HG02885 (cell line): ENCODE data around the gene MAPK1.
"Not testable (repeated sequence)": the region's sequence is repeated elsewhere in the genome, so short reads cannot be mapped to it uniquely, and the experiment has no call there.

Experiments used
- ATAC-seq: cut with Tn5 transposase; IDR thresholded peaks from one replicate; pipeline ENCODE4 v1.9.1; 2021; ENCODE audit warnings: mild to moderate bottlenecking; ENCODE audit not compliant: unreplicated experiment, poor library complexity

The MAPK1 gene

DNA sequence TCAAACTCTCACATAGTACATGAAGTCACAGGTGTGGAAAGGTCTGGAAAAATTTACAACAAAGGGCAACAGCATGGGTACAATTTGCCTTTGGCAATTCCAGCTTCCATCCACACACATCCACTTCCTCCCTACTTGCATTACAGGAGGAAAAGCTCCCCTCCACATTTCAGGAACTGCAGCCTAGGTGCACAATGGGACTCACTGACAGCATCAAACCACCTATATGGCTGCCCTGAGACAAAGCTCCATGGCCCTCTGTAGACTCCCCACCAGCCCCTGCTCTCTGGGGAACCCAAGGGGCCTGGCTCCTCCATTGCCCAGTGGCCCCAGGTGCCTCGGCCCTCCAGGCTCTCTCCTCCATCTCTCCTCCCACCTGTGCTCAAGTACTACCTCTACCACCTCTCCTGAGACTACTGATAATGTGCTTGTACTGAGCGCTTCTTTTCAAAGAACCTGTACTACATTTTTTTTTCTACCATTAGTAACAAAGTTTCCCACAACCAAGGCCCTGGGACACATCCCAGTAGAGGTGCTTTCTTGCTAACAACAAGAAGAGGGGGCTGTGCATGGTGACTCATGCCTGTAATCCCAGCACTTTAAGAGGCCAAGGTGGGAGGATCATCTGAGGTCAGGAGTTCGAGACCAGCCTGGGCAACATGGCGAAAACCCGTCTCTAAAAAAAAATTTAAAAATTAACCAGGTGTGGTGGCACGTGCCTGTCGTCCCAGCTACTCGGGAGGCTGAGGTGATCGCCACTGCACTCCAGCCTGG is 136.7 kb downstream of the MAPK1 start:
- no peak for ATAC-seq

DNA sequence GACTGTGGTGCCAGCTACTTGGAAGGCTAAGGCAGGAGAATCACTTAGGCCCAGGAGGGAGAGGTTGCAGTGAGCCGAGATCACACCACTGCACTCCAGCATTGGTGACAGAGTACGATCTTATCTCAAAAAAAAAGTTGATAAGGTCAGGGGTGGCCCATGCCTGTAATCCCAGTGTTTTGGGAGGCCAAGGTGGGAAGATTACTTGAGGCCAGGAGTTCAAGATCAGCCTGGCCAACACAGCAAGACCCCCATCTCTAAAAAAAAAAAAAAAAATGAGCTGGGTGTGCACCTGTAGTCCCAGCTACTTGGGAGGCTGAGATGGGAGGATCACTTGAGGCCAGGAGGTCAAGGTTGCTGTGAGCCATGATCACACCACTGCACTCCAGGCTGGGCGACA is 138.3 kb downstream of the MAPK1 start:
- ATAC-seq: not testable (repeated sequence)

GRCh38 chr22:21728270-21728669 is 139.2 kb downstream of the MAPK1 start:
- no peak for ATAC-seq

- no peak for ATAC-seq
These were observed 139.7 kb downstream of the MAPK1 start for GRCh38 chr22:21727768-21728167.

- ATAC-seq: no peak
These were observed 140.3 kb downstream of the MAPK1 start for GRCh38 chr22:21727159-21727558.

DNA sequence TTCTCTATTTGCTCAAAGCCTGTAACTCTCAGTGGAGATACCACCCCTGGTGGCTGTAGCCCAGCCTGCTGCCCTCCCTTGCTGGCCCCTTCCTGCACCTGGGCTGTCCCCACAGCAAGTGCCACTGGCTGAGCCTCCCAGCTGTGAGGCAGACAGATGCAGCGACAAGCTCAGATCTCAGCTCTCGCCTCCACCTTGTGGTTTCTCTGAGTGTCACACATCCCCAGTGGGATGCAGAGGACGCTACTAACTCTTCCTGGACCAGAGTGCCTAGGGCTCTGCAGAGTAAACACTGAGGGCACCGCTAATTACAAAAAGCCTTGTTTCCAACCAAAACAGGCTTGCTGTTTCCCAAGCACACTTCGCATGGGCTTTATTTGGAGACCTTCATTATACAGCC is 140.8 kb downstream of the MAPK1 start:
- ATAC-seq: no peak

GRCh38 chr22:21725956-21726649 is 141.3 kb downstream of the MAPK1 start:
- no peak for ATAC-seq

DNA sequence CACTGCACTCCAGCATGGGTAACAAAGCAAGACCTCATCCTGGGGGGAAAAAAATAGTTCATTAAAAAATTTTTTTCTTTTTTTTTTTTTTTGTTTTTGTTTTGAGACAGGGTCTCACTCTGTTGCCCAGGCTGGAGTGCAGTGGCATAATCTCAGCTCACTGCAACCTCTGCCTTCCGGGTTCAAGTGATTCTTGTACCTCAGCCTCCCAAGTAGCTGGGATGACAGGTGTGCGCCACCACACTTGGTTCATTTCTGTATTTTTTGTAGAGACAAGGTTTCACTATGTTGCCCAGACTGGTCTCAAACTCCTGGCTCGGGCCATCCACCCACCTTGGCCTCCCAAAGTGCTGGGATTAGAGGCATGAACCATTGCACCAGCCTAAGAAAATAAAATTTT is 142.9 kb downstream of the MAPK1 start:
- ATAC-seq: not testable (repeated sequence)

- ATAC-seq: not testable (repeated sequence)
These were observed 146.1 kb downstream of the MAPK1 start for GRCh38 chr22:21721195-21721852.

DNA sequence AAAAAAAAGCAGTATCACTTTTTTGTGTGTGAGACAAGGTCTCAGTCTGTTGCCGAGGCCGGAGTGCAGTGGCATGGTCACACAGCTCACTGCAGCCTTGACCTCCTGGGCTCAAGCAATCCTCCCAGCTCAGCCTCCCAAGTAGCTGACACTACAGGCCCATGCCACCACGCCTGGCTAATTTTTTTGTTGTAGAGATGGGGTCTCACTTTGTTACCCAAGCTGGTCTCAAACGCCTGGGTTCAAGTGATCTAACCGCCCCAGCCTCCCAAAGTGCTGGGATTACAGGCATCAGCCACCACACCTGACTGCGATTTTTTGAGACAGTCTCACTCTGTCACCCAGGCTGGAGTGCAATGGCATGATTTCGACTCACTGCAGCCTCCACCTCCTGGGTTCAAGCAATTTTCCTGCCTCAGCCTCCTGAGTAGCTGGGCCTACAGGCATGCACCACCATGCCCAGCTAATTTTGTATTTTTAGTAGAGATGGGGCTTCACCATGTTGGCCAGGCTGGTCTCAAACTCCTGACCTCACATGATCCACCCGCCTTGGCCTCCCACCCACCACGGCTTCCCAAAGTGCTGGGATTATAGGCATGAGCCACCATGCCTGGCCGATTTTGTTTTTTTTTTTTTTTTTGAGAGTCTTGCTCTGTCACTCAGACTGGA is 147.1 kb downstream of the MAPK1 start:
- not testable (repeated sequence) for ATAC-seq

DNA sequence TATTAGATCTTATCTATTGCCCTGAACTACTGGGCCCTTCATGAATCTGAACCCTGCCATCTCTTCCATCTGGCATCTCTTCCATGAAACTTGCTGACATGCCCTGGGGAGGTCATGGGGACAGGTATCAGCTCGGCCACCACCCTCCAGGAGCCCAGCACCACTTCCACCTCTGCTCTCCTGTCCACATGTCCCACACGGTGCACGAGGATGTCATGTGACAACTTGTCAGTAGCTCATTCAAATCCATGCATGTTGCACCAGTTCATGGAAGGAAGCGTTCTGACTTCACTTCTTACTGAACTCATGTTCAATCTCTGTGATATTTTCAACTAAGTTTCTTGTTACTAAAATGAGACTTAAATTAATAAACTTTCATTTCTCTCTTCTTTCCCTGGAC is 148.4 kb downstream of the MAPK1 start:
- ATAC-seq: no peak

- ATAC-seq: no peak
These were observed 148.9 kb downstream of the MAPK1 start for GRCh38 chr22:21718499-21718898.

- not testable (repeated sequence) for ATAC-seq
These were observed 150.9 kb downstream of the MAPK1 start for GRCh38 chr22:21716395-21717122.

- ATAC-seq: no peak
These were observed 152.7 kb downstream of the MAPK1 start for GRCh38 chr22:21714786-21715185.

DNA sequence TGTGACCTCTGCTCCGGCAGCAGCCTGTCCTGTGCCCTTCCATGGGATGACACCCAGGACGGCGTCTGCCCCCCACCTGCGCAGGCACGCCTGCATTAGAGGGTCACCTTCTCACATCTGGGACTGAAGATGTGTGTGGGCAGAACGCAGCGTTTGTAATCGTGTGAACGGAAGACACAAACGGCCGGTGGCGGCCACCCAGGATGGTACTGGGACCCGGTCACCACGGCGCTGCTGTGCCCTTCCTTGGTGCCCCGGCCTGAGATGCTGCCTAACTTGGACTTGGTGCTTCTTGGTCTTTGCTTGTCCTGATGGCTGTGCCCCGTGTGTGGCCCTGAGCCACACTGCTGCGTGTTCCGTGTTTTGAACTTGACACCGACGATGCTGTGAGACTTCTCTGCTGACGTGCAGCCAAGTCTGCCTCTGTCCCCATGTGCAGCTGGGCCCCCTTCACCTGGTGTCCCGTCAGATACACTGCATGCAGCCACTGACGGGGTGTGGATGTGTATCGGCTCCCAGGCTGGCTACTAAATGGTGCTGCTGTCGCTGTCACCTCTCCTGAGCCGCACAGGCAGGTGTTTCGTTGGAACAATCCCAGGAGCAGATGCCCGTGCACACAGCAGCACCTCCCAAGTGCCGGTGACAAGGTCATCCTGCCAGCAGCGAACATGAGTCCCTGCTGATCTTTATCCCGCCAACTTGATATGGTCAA is 153.2 kb downstream of the MAPK1 start:
- no peak for ATAC-seq

GRCh38 chr22:21713428-21714058 is 153.9 kb downstream of the MAPK1 start:
- ATAC-seq: no peak

DNA sequence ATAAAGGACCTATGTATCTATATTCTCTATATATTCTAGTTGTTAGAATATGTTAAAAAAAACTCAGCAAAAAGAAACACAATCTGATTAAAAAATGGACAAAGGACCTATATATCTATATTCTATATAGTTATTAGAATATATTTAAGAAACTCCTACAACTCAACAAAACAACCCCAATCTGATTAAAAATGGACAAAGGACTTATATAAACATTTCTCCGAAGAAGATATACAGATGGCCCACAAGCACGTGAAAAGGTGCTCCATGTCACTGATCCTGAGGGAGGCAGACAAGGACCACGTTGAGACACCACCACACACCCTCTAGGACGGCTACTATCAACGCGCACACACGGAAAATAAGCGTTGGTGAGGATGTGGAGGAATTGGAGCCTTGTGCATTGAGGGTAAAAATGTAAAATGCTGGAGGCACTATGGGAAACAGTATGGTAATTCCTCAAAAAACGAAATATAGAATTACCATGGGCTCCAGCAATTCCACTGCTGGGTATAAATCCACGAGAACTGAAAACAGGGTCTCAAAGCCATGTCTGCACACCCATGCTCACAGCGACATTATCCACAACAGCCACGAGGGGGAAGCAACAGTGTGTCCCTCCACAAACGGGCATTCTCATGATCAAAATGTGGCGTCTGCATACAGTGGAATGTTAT is 154.6 kb downstream of the MAPK1 start:
- no peak for ATAC-seq

DNA sequence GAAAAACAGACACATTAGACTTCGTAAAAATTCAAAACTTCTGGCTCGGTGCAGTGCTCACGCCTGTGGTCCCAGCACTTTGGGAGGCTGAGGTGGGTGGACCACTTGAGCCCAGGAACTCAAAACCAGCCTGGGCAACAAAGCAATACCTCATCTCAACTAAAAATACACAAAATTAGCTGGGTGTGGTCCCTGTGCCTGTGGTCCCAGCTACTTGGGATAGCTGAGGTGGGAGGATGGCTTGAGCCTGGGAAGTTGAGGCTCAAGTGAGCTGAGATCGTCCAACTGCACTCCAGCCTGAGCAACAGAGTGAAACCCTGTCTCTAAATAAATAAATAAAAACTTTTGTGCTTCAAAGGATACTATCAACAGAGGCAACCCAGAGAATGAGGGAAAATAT is 155.6 kb downstream of the MAPK1 start:
- no peak for ATAC-seq

DNA sequence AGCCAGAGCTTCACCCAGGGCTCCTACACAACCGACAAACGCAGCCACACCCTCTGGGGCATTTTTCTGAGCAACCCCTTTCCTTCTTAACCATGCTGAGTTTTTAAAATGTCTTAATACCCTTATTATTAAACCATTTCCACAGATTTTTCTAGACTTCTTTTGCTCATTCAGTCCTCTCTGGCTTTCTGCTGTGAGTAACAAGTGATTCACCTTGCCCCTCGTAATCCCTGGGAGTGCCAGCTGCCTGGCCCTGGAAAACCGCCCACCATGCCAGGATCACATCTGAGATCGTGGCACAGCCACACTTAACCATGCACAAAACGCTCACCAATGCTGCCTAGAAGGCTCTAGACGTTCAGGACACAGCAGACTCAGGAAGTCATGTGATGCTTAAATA is 157.3 kb downstream of the MAPK1 start:
- ATAC-seq: no peak
